ENCODE data around the gene PIK3R4.

Gene PIK3R4

DNA sequence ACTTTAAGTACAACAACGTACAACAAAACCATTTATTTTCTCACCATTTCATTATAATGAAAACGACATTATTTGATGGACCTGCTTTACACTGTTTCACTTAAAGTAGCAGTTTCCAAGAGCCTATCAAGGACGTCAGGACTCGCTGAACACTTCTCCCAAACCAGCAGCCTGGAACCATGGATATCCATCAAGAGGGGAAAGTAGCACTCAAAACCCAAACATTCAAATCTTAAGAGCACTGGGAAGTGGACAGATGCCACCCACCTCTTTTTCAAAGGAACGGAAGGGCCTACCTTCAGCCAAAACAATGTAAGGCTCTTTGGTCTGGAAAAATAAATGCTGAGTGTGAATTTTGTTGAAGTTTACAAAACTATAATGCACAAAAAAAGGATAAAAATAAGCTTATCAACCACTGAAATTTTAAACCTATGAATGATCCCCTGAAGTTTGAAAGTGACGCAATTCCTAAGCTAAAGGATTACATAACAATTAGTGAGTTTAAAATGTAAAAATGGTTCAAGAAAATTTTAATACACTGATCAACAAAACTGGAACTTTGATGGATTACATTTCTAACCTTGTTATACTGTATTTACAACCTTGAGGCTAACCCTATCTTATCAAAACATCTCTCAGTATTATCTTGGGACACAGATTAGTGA is 4.6 kb downstream of the PIK3R4 start:
- Histone ChIP-seq H3K27ac (ENCODE audit: low read depth, low read length) (no peak overlapping the region), H3F3A (ENCODE audit: insufficient read depth) (no peaks in the 10 kb centered on the region), H2AFZ (ENCODE audit: low read depth, low read length, severe bottlenecking) (no peak overlapping the region), H3K79me2 (ENCODE audit: insufficient read depth, low read length) (peaks cover 80% of the 10 kb centered on the region), H3K36me3 (ENCODE audit: low read length) (peaks cover 5% of the 10 kb centered on the region; the same call in 1 of the 2 replicates), H3K9ac (ENCODE audit: low read length) (no peak overlapping the region), H3K27me3 (ENCODE audit: low read length) (no peaks in the 10 kb centered on the region), H3K4me3 (ENCODE audit: insufficient read depth, low read length, poor library complexity, severe bottlenecking) (no peak overlapping the region), H4K20me1 (ENCODE audit: low read depth, low read length) (no peaks in the 10 kb centered on the region), H3K4me2 (ENCODE audit: low read depth, low read length, poor library complexity, severe bottlenecking) (peak overlapping the region; percentile 28), H3K9me3 (ENCODE audit: insufficient read depth, low read length) (no peaks in the 10 kb centered on the region), H3K9me2 (replicated peaks; ENCODE audit: insufficient read depth, low read length) (no peaks in the 10 kb centered on the region)
- TF ChIP-seq EZH2phosphoT487 (conservative IDR thresholded peaks at IDR 0.05; ENCODE audit: low read length) = no peak
- TF ChIP-seq, protein P1, sequence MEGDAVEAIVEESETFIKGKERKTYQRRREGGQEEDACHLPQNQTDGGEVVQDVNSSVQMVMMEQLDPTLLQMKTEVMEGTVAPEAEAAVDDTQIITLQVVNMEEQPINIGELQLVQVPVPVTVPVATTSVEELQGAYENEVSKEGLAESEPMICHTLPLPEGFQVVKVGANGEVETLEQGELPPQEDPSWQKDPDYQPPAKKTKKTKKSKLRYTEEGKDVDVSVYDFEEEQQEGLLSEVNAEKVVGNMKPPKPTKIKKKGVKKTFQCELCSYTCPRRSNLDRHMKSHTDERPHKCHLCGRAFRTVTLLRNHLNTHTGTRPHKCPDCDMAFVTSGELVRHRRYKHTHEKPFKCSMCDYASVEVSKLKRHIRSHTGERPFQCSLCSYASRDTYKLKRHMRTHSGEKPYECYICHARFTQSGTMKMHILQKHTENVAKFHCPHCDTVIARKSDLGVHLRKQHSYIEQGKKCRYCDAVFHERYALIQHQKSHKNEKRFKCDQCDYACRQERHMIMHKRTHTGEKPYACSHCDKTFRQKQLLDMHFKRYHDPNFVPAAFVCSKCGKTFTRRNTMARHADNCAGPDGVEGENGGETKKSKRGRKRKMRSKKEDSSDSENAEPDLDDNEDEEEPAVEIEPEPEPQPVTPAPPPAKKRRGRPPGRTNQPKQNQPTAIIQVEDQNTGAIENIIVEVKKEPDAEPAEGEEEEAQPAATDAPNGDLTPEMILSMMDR (IDR thresholded peaks at IDR 0.05; ENCODE audit: insufficient read depth, low read length, poor library complexity, severe bottlenecking) = no peak

DNA sequence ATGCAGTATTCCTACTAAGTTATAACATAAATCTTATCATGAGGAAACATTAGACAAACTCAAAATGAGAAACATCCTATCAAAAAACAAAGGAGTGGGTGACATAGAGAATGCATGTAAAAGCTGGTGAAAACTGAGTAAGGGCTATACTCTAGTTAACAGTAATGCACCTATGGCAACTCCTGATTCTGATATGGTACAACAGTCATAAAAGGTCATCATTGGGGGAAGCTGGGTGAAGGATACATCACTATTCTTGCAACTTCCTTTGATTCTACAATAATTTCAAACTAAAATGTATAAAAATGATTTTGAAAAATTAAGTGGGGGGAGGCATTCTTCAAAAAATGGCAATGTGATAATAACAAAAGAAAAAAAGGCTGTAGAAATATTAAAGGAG is 6.8 kb downstream of the PIK3R4 start:
- Histone ChIP-seq H3K27ac (ENCODE audit: low read depth, low read length) (no peak overlapping the region), H3K9ac (ENCODE audit: low read length) (no peak overlapping the region), H2AFZ (ENCODE audit: low read depth, low read length, severe bottlenecking) (no peak overlapping the region), H3K79me2 (ENCODE audit: insufficient read depth, low read length) (peaks cover 65% of the 10 kb centered on the region), H3F3A (ENCODE audit: insufficient read depth) (no peaks in the 10 kb centered on the region), H3K27me3 (ENCODE audit: low read length) (no peaks in the 10 kb centered on the region), H3K9me3 (ENCODE audit: insufficient read depth, low read length) (no peaks in the 10 kb centered on the region), H3K4me3 (ENCODE audit: insufficient read depth, low read length, poor library complexity, severe bottlenecking) (no peak overlapping the region), H3K9me2 (replicated peaks; ENCODE audit: insufficient read depth, low read length) (no peaks in the 10 kb centered on the region), H3K4me2 (ENCODE audit: low read depth, low read length, poor library complexity, severe bottlenecking) (no peak overlapping the region), H4K20me1 (ENCODE audit: low read depth, low read length) (no peaks in the 10 kb centered on the region), H3K36me3 (ENCODE audit: low read length) (peaks cover 5% of the 10 kb centered on the region; the same call in 1 of the 2 replicates)
- TF ChIP-seq, protein P1 (IDR thresholded peaks at IDR 0.05; ENCODE audit: insufficient read depth, low read length, poor library complexity, severe bottlenecking) = no peak
- no peak for TF ChIP-seq EZH2phosphoT487 (conservative IDR thresholded peaks at IDR 0.05; ENCODE audit: low read length)

DNA sequence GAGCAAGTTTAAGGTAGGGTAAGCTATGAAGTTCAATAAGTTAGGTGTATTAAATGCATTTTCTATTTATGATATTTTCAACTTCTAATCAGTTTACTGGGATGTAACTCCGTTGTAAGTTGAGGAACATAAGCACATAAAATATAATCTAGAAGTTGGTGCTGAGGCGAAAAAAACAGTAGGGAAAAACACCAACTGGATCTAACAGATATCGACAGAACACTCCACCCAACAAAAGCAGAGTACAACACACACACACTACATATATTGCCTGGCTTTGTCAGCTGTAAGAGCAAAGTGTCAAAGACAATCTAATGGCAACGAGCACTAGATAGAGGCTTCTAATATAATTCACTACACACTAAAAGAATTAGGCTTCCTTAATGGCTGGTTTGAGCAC is 8.4 kb downstream of the PIK3R4 start:
- no peak overlapping the region for H3K9ac ChIP-seq (ENCODE audit: low read length)
- no peak for TF ChIP-seq EZH2phosphoT487 (conservative IDR thresholded peaks at IDR 0.05; ENCODE audit: low read length)
- TF ChIP-seq, protein P1 (IDR thresholded peaks at IDR 0.05; ENCODE audit: insufficient read depth, low read length, poor library complexity, severe bottlenecking) = no peak
- no peaks in the 10 kb centered on the region for H3K9me2 ChIP-seq (replicated peaks; ENCODE audit: insufficient read depth, low read length)
- H3K36me3 ChIP-seq (ENCODE audit: low read length) = peaks cover 11% of the 10 kb centered on the region; the same call in 1 of the 2 replicates
- peaks cover 54% of the 10 kb centered on the region for H3K79me2 ChIP-seq (ENCODE audit: insufficient read depth, low read length)
- H3K27me3 ChIP-seq (ENCODE audit: low read length) = no peaks in the 10 kb centered on the region
- no peaks in the 10 kb centered on the region for H3F3A ChIP-seq (ENCODE audit: insufficient read depth)
- no peak overlapping the region for H3K27ac ChIP-seq (ENCODE audit: low read depth, low read length)
- no peak overlapping the region for H3K4me2 ChIP-seq (ENCODE audit: low read depth, low read length, poor library complexity, severe bottlenecking)
- no peak overlapping the region for H3K4me3 ChIP-seq (ENCODE audit: insufficient read depth, low read length, poor library complexity, severe bottlenecking)
- H3K9me3 ChIP-seq (ENCODE audit: insufficient read depth, low read length) = no peaks in the 10 kb centered on the region
- H4K20me1 ChIP-seq (ENCODE audit: low read depth, low read length) = no peaks in the 10 kb centered on the region
- no peak overlapping the region for H2AFZ ChIP-seq (ENCODE audit: low read depth, low read length, severe bottlenecking)
